OCI-LY1 (cell line): ENCODE results near the gene CEP152.

Experiments
- H2AFZ ChIP-seq: fragments of 200-600 bp; sonication (generic), shearing (Covaris generic); 2 replicates; pipeline ENCODE4 v1.6.0; 2014; ENCODE audit warnings: antibody characterized with exemption, mild to moderate bottlenecking, low read length
- H3F3A ChIP-seq: fragments of 200-600 bp; sonication (generic), shearing (Covaris generic); 2 replicates; pipeline ENCODE4 v1.6.0; 2014; ENCODE audit warnings: mild to moderate bottlenecking, antibody characterized with exemption, low read length, moderate library complexity; ENCODE audit not compliant: insufficient read depth
- H3K27ac ChIP-seq: fragments of 200-600 bp; sonication (generic); 2 replicates; pipeline ENCODE4 v1.5.1; 2014; ENCODE audit warnings: low read length, mixed run types, mild to moderate bottlenecking, low read depth; ENCODE audit not compliant: poor library complexity, severe bottlenecking
- H3K27me3 ChIP-seq: fragments of 200-600 bp; sonication (generic); 2 replicates; pipeline ENCODE4 v1.6.0; 2014; ENCODE audit warnings: antibody characterized with exemption, mild to moderate bottlenecking, low read length, moderate library complexity; ENCODE audit not compliant: insufficient read depth
- H3K36me3 ChIP-seq: fragments of 200-600 bp; sonication (generic); 2 replicates; pipeline ENCODE4 v1.6.1; 2014; ENCODE audit warnings: mild to moderate bottlenecking, antibody characterized with exemption, low read length, moderate library complexity, mixed read lengths; ENCODE audit not compliant: insufficient read depth
- H3K4me1 ChIP-seq: fragments of 200-600 bp; sonication (generic); 2 replicates; pipeline ENCODE4 v1.5.1; 2014; ENCODE audit warnings: mild to moderate bottlenecking, low read length, moderate library complexity; ENCODE audit not compliant: insufficient read depth, severe bottlenecking
- H3K4me2 ChIP-seq: fragments of 200-600 bp; sonication (generic), shearing (Covaris generic); 2 replicates; pipeline ENCODE4 v1.6.1; 2014; ENCODE audit warnings: low read length
- H3K4me3 ChIP-seq: fragments of 200-600 bp; sonication (generic); 2 replicates; pipeline ENCODE4 v1.5.1; 2014; ENCODE audit warnings: low read length, low read depth, mild to moderate bottlenecking, mixed read lengths; ENCODE audit not compliant: poor library complexity, severe bottlenecking
- H3K79me2 ChIP-seq: fragments of 200-600 bp; shearing (Covaris generic); 2 replicates; pipeline ENCODE4 v1.6.1; 2016; ENCODE audit warnings: mixed run types, low read length, mixed read lengths; ENCODE audit not compliant: insufficient read depth
- H3K9ac ChIP-seq: fragments of 200-600 bp; sonication (generic), shearing (Covaris generic); 2 replicates; pipeline ENCODE4 v1.6.1; 2014; ENCODE audit warnings: mild to moderate bottlenecking, low read length, mixed read lengths
- H3K9me2 ChIP-seq: fragments of 200-600 bp; sonication (generic), shearing (Covaris generic); 2 replicates; pipeline ENCODE4 v1.6.1; 2014; ENCODE audit warnings: low read depth, mild to moderate bottlenecking, low read length, mixed read lengths
- H3K9me3 ChIP-seq: fragments of 200-600 bp; shearing (Covaris generic); 2 replicates; pipeline ENCODE4 v1.6.1; 2014; ENCODE audit warnings: low read length, mixed read lengths
- H4K20me1 ChIP-seq: fragments of 200-600 bp; sonication (generic), shearing (Covaris generic); 2 replicates; pipeline ENCODE4 v1.6.0; 2016; ENCODE audit warnings: mild to moderate bottlenecking, low read length; ENCODE audit not compliant: insufficient read depth
- CTCF ChIP-seq: fragments of 200-600 bp; sonication (generic), shearing (Covaris generic); IDR thresholded peaks from 2 replicates; pipeline ENCODE4 v1.5.1; 2017; ENCODE audit warnings: mild to moderate bottlenecking, antibody characterized with exemption, low read length, moderate library complexity, mixed read lengths
- EZH2 ChIP-seq: fragments of 200-600 bp; sonication (generic), shearing (Covaris generic); IDR thresholded peaks from 2 replicates; pipeline ENCODE4 v1.8.0; 2017; ENCODE audit warnings: borderline replicate concordance, mixed run types, mild to moderate bottlenecking, antibody characterized with exemption, low read length, moderate library complexity, mixed read lengths

CEP152 gene

GRCh38 chr15:48708641-48709040, 102.2 kb downstream of the CEP152 start:
- Histone ChIP-seq H2AFZ (no peak overlapping the region), H3K36me3 (no peaks in the 10 kb centered on the region; the same call in 1 of the 2 replicates), H3K27ac (no peak overlapping the region), H3F3A (no peaks in the 10 kb centered on the region), H3K4me2 (no peak overlapping the region), H3K9me3 (peaks cover 8% of the 10 kb centered on the region; the same call in 1 of the 2 replicates), H3K9me2 (no peaks in the 10 kb centered on the region), H3K79me2 (no peaks in the 10 kb centered on the region), H3K4me1 (no peaks in the 10 kb centered on the region), H4K20me1 (no peaks in the 10 kb centered on the region), H3K9ac (no peak overlapping the region), H3K27me3 (no peaks in the 10 kb centered on the region), H3K4me3 (no peak overlapping the region)
- TF ChIP-seq CTCF (no peak), EZH2 (no peak)

GRCh38 chr15:48705381-48705780, 105.5 kb downstream of the CEP152 start:
- Histone ChIP-seq H3K4me2 (no peak overlapping the region), H3K9me2 (no peaks in the 10 kb centered on the region), H3K27me3 (no peaks in the 10 kb centered on the region), H2AFZ (no peak overlapping the region), H3K4me3 (no peak overlapping the region), H3K9ac (no peak overlapping the region), H4K20me1 (no peaks in the 10 kb centered on the region), H3K79me2 (no peaks in the 10 kb centered on the region), H3K36me3 (no peaks in the 10 kb centered on the region; the same call in 1 of the 2 replicates), H3K27ac (no peak overlapping the region), H3K9me3 (peaks cover 8% of the 10 kb centered on the region; the same call in 1 of the 2 replicates), H3K4me1 (no peaks in the 10 kb centered on the region), H3F3A (no peaks in the 10 kb centered on the region)
- TF ChIP-seq EZH2 (no peak), CTCF (no peak)

- Histone ChIP-seq H3K9ac (no peak overlapping the region), H3K4me3 (no peak overlapping the region), H3K4me1 (no peaks in the 10 kb centered on the region), H3K27me3 (no peaks in the 10 kb centered on the region), H3F3A (no peaks in the 10 kb centered on the region), H3K79me2 (no peaks in the 10 kb centered on the region), H4K20me1 (no peaks in the 10 kb centered on the region), H3K9me3 (peaks cover 8% of the 10 kb centered on the region; the same call in 1 of the 2 replicates), H2AFZ (no peak overlapping the region), H3K27ac (no peak overlapping the region), H3K9me2 (no peaks in the 10 kb centered on the region), H3K4me2 (no peak overlapping the region), H3K36me3 (no peaks in the 10 kb centered on the region; the same call in 1 of the 2 replicates)
- TF ChIP-seq EZH2: no peak
Observed at GRCh38 chr15:48703544-48703943, 107.3 kb downstream of the CEP152 start.

GRCh38 chr15:48702569-48703236, 108.2 kb downstream of the CEP152 start:
- no peaks in the 10 kb centered on the region for H3K79me2 ChIP-seq
- H3K4me1 ChIP-seq: no peaks in the 10 kb centered on the region
- no peaks in the 10 kb centered on the region for H3F3A ChIP-seq
- no peak overlapping the region for H3K9ac ChIP-seq
- no peak overlapping the region for H3K4me2 ChIP-seq
- no peaks in the 10 kb centered on the region for H3K9me2 ChIP-seq
- no peak overlapping the region for H2AFZ ChIP-seq
- TF ChIP-seq EZH2: no peak
- TF ChIP-seq CTCF: no peak
- H3K4me3 ChIP-seq: no peak overlapping the region
- peaks cover 8% of the 10 kb centered on the region; the same call in 1 of the 2 replicates for H3K9me3 ChIP-seq
- H3K27ac ChIP-seq: no peak overlapping the region
- no peaks in the 10 kb centered on the region for H4K20me1 ChIP-seq
- H3K36me3 ChIP-seq: no peaks in the 10 kb centered on the region; the same call in 1 of the 2 replicates
- H3K27me3 ChIP-seq: no peaks in the 10 kb centered on the region
